ENCODE data around the gene VSIG10. TPM values are rescaled to one million over a fixed set of nuclear protein-coding genes. Genes with fewer than 3 reads are reported as not detected.

The VSIG10 gene
- total RNA-seq, 1 donor from 2014 or later, result 21.7 TPM

- no peak for TF ChIP-seq CTCF (IDR thresholded peaks at IDR 0.05)
- Mint-ChIP-seq H3K4me3 (ENCODE audit: unreplicated experiment) (no peak overlapping the region), H3K27me3 (ENCODE audit: unreplicated experiment) (no peaks in the 10 kb centered on the region), H3K4me1 (ENCODE audit: unreplicated experiment) (peaks cover 42% of the 10 kb centered on the region), H3K9me3 (ENCODE audit: unreplicated experiment) (no peaks in the 10 kb centered on the region), H3K36me3 (ENCODE audit: unreplicated experiment) (peaks cover 31% of the 10 kb centered on the region), H3K27ac (ENCODE audit: unreplicated experiment) (peak overlapping the region; percentile 27)
- DNase-seq (ENCODE audit: extremely low spot score, unreplicated experiment), result no peak
Measured at GRCh38 chr12:118050972-118051910, 52.6 kb downstream of the VSIG10 start.

DNA sequence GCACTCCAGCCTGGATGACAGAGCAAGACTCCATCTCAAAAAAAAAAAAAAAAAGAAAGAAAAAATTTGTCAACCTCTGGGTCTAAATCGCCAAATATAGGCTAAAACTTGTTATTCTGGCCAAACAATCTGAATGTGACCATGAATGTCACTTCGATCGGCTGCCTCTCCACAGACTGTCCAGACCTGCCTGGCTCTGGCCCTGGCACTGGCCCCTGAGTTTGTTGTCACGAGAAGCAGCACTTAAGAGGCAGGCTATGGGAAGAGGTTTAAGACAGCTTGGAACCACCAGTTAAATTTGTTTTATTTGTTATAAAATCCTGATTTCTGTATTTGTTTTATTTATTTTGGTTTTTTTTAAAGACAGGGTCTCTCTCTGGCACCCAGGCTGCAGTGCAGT lies 57.4 kb downstream of the VSIG10 start:
- H3K9me3 Mint-ChIP-seq (ENCODE audit: unreplicated experiment), result no peaks in the 10 kb centered on the region
- H3K36me3 Mint-ChIP-seq (ENCODE audit: unreplicated experiment), result peaks cover 58% of the 10 kb centered on the region
- no peak overlapping the region for H3K27ac Mint-ChIP-seq (ENCODE audit: unreplicated experiment)
- H3K27me3 Mint-ChIP-seq (ENCODE audit: unreplicated experiment), result no peaks in the 10 kb centered on the region
- no peak overlapping the region for H3K4me3 Mint-ChIP-seq (ENCODE audit: unreplicated experiment)
- no peak for TF ChIP-seq CTCF (IDR thresholded peaks at IDR 0.05)
- no peak for DNase-seq (ENCODE audit: extremely low spot score, unreplicated experiment)
- H3K4me1 Mint-ChIP-seq (ENCODE audit: unreplicated experiment), result peaks cover 8% of the 10 kb centered on the region

GRCh38 chr12:118044577-118044976 lies 59.2 kb downstream of the VSIG10 start:
- Mint-ChIP-seq H3K27me3 (ENCODE audit: unreplicated experiment) (no peaks in the 10 kb centered on the region), H3K27ac (ENCODE audit: unreplicated experiment) (no peak overlapping the region), H3K4me1 (ENCODE audit: unreplicated experiment) (no peaks in the 10 kb centered on the region), H3K36me3 (ENCODE audit: unreplicated experiment) (peaks cover 51% of the 10 kb centered on the region), H3K4me3 (ENCODE audit: unreplicated experiment) (no peak overlapping the region), H3K9me3 (ENCODE audit: unreplicated experiment) (no peaks in the 10 kb centered on the region)
- no peak for TF ChIP-seq CTCF (IDR thresholded peaks at IDR 0.05)
- DNase-seq (ENCODE audit: extremely low spot score, unreplicated experiment), result no peak

DNA sequence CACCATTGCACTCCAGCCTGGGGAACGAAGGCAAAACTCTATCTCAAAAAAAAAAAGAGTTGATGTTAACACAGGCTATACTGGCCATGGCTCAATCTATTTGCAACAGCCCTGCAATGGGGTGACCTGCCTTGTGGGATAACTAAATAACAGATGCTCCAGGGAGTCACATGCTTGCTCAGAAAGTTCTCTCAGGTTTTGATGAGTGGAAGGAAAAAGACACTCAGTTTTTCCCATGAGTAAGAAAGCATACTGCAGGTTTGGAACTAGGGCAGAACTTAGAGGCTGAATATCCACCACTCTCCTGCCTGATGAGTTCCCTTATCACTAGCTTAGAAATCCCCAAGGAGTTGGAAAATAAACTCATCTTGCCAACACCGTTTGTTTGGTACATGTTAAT lies 59.7 kb downstream of the VSIG10 start:
- no peak overlapping the region for H3K4me3 Mint-ChIP-seq (ENCODE audit: unreplicated experiment)
- H3K9me3 Mint-ChIP-seq (ENCODE audit: unreplicated experiment), result no peaks in the 10 kb centered on the region
- no peak for DNase-seq (ENCODE audit: extremely low spot score, unreplicated experiment)
- peaks cover 51% of the 10 kb centered on the region for H3K36me3 Mint-ChIP-seq (ENCODE audit: unreplicated experiment)
- no peak overlapping the region for H3K27ac Mint-ChIP-seq (ENCODE audit: unreplicated experiment)
- no peak for TF ChIP-seq CTCF (IDR thresholded peaks at IDR 0.05)
- no peaks in the 10 kb centered on the region for H3K4me1 Mint-ChIP-seq (ENCODE audit: unreplicated experiment)
- H3K27me3 Mint-ChIP-seq (ENCODE audit: unreplicated experiment), result no peaks in the 10 kb centered on the region

DNA sequence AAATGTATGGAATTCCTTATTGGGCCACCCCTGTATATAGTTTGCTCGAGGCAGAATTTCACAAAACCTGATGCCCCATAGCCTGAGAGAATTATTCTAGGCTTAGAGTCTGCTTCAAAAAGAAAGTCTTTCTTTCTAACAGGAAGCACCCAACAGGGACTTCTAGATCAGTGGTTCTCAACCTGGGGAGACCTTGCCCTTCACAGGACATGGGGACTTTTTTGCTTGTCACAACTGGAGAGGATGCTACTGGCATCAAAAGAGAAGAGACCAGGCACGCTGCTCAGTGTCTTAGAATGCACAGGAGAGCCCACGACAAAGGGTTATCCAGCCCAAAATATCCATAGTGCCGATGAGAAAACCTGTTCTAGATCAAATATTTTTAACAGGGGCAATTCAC lies 61.7 kb downstream of the VSIG10 start:
- H3K4me1 Mint-ChIP-seq (ENCODE audit: unreplicated experiment), result no peaks in the 10 kb centered on the region
- DNase-seq (ENCODE audit: extremely low spot score, unreplicated experiment), result no peak
- H3K27ac Mint-ChIP-seq (ENCODE audit: unreplicated experiment), result no peak overlapping the region
- no peak for TF ChIP-seq CTCF (IDR thresholded peaks at IDR 0.05)
- H3K9me3 Mint-ChIP-seq (ENCODE audit: unreplicated experiment), result no peaks in the 10 kb centered on the region
- H3K36me3 Mint-ChIP-seq (ENCODE audit: unreplicated experiment), result peaks cover 55% of the 10 kb centered on the region
- H3K4me3 Mint-ChIP-seq (ENCODE audit: unreplicated experiment), result no peak overlapping the region
- H3K27me3 Mint-ChIP-seq (ENCODE audit: unreplicated experiment), result no peaks in the 10 kb centered on the region

All from osteocyte (in vitro differentiated cells).